PC-3 (cell line): Measurements from ENCODE around the gene LMAN2L. TPM values are rescaled to one million over a fixed set of nuclear protein-coding genes. Genes with fewer than 3 reads are reported as not detected.

ENCODE experiments used
- ATAC-seq: fragments of 200-7000 bp; cut with Tn5 transposase; 2 replicates; pipeline ENCODE4 v1.9.1; 2020; ENCODE audit warnings: mild to moderate bottlenecking, moderate library complexity
- BruUV-seq: library from RNA; stranded (reverse); fragments of 400-500 nt; replicated peaks from 2 replicates; lab custom pipeline; 2021; lab: Mats Ljungman, UMichigan
- CTCF ChIA-PET: fragments of 300-600 bp; sonication (Branson Sonifier 250); formaldehyde crosslinking; loops from one replicate; lab custom pipeline; 2022; ENCODE audit warnings: antibody characterized with exemption; lab: Charles Lee
- POLR2A ChIA-PET: fragments of 300-600 bp; sonication (Branson Sonifier 250); formaldehyde crosslinking; loops from one replicate; lab custom pipeline; 2022; ENCODE audit warnings: antibody characterized with exemption; ENCODE audit not compliant: unreplicated experiment; lab: Charles Lee
- DNase-seq: peaks from one replicate; pipeline ENCODE4 v3.0.0-alpha.2; 2015
- H2AFZ ChIP-seq: fragments of 300-600 bp; sonication (generic); 2 replicates; pipeline ENCODE4 v1.6.0; 2016; ENCODE audit warnings: antibody characterized with exemption, low read length
- H3F3A ChIP-seq: fragments of 300-600 bp; sonication (generic); one replicate; pipeline ENCODE4 v1.6.0; 2017; ENCODE audit warnings: antibody characterized with exemption, low read length, control low read depth, mild to moderate bottlenecking; ENCODE audit not compliant: unreplicated experiment
- H3K27ac ChIP-seq: fragments of 300-600 bp; sonication (generic); 2 replicates; pipeline ENCODE4 v1.5.1; 2016; ENCODE audit warnings: mild to moderate bottlenecking, low read length
- H3K27me3 ChIP-seq: fragments of 300-600 bp; sonication (generic); 2 replicates; pipeline ENCODE4 v1.6.1; 2016; ENCODE audit warnings: low read length, mixed read lengths
- H3K36me3 ChIP-seq: fragments of 300-600 bp; sonication (generic); 2 replicates; pipeline ENCODE4 v1.6.1; 2016; ENCODE audit warnings: low read depth, mixed run types, low read length, mixed read lengths
- H3K4me1 ChIP-seq: fragments of 300-600 bp; sonication (generic); 2 replicates; pipeline ENCODE4 v1.5.1; 2016; ENCODE audit warnings: low read length; ENCODE audit not compliant: insufficient read depth
- H3K4me2 ChIP-seq: fragments of 300-600 bp; sonication (generic); 2 replicates; pipeline ENCODE4 v1.6.0; 2016; ENCODE audit warnings: low read length
- H3K4me3 ChIP-seq: fragments of 300-600 bp; sonication (generic); 2 replicates; pipeline ENCODE4 v1.5.1; 2016; ENCODE audit warnings: mild to moderate bottlenecking, low read length, mixed read lengths
- H3K79me2 ChIP-seq: fragments of 300-600 bp; sonication (generic); 2 replicates; pipeline ENCODE4 v1.6.1; 2017; ENCODE audit warnings: low read length, mixed read lengths
- H3K9ac ChIP-seq: fragments of 300-600 bp; sonication (generic); 2 replicates; pipeline ENCODE4 v1.6.0; 2016; ENCODE audit warnings: mild to moderate bottlenecking, low read length
- H3K9me2 ChIP-seq: fragments of 300-600 bp; sonication (generic); replicated peaks from 2 replicates; pipeline ENCODE4 v1.6.1; 2016; ENCODE audit warnings: mixed run types, low read length, mixed read lengths
- H3K9me3 ChIP-seq: fragments of 300-600 bp; sonication (generic); 2 replicates; pipeline ENCODE4 v1.6.1; 2016; ENCODE audit warnings: low read length, mixed read lengths
- H4K20me1 ChIP-seq: fragments of 300-600 bp; sonication (generic); 2 replicates; pipeline ENCODE4 v1.6.1; 2016; ENCODE audit warnings: low read length, mixed read lengths
- EZH2 ChIP-seq: fragments of 300-600 bp; sonication (generic); IDR thresholded peaks from one replicate; pipeline ENCODE4 v1.6.1; 2017; ENCODE audit warnings: antibody characterized with exemption, mild to moderate bottlenecking, low read length; ENCODE audit not compliant: unreplicated experiment
- EZH2phosphoT487 ChIP-seq: fragments of 300-600 bp; sonication (generic); IDR thresholded peaks from 2 replicates; pipeline ENCODE4 v1.6.1; 2018; ENCODE audit warnings: mild to moderate bottlenecking, antibody characterized with exemption, low read length, borderline replicate concordance
- intact Hi-C: fragments of 100-400 bp; cut with micrococcal nuclease; formaldehyde crosslinking; loops from 2 replicates; pipeline ENCODE4 v1.9.0; 2023
- total RNA-seq: library from RNA; depleted of rRNA; stranded (reverse); fragments of >200 nt; gene quantifications from 2 replicates; pipeline ENCODE4 v1.2.3, GENCODE V29; 2014
- TF ChIP-seq, protein P1 (sequence below): fragments of 300-600 bp; sonication (generic); conservative IDR thresholded peaks from 2 replicates; pipeline ENCODE4 v1.5.1; 2017; ENCODE audit warnings: antibody characterized with exemption, low read depth, mild to moderate bottlenecking, low read length

LMAN2L gene
- total RNA-seq, 1 experiment from 2014 or later: 27.8 TPM

DNA sequence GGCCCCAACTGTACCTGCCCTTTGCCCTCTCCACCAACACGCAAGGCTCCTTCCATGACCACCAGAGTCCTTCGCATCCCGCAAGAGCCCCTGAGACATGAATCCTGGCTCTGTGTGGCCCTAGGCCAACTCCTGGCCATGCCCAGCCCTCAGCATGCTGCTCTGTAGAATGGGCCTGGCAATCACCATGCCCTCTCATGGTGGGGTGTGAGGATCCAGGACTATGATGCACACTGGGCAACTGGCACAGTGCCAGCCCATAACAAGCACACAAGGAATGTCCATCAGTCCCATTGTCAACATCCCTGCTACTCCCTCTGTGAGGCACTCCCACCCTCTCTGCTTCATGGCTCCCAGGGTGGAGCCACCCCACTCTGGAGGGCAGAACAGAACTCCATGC lies 52.6 kb downstream of the LMAN2L start:
- BruUV-seq: no TSS peak

GRCh38 chr2:96685577-96686459 lies 54.0 kb downstream of the LMAN2L start:
- no TSS peak for BruUV-seq
- no peaks in the 10 kb centered on the region for H4K20me1 ChIP-seq
- intact Hi-C loops: no loop called here
- H3F3A ChIP-seq: no peaks in the 10 kb centered on the region
- ChIA-PET POLR2A (no interaction called here), CTCF (no interaction called here)
- DNase-seq (no peak), ATAC-seq (no peak)
- H3K79me2 ChIP-seq: no peaks in the 10 kb centered on the region
- no peaks in the 10 kb centered on the region for H3K27me3 ChIP-seq
- H3K27ac ChIP-seq: no peak overlapping the region
- no peak overlapping the region for H3K4me3 ChIP-seq
- TF ChIP-seq EZH2 (no peak), EZH2phosphoT487 (no peak)
- TF ChIP-seq, protein P1, sequence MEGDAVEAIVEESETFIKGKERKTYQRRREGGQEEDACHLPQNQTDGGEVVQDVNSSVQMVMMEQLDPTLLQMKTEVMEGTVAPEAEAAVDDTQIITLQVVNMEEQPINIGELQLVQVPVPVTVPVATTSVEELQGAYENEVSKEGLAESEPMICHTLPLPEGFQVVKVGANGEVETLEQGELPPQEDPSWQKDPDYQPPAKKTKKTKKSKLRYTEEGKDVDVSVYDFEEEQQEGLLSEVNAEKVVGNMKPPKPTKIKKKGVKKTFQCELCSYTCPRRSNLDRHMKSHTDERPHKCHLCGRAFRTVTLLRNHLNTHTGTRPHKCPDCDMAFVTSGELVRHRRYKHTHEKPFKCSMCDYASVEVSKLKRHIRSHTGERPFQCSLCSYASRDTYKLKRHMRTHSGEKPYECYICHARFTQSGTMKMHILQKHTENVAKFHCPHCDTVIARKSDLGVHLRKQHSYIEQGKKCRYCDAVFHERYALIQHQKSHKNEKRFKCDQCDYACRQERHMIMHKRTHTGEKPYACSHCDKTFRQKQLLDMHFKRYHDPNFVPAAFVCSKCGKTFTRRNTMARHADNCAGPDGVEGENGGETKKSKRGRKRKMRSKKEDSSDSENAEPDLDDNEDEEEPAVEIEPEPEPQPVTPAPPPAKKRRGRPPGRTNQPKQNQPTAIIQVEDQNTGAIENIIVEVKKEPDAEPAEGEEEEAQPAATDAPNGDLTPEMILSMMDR: no peak
- H3K4me2 ChIP-seq: no peak overlapping the region
- H3K36me3 ChIP-seq: no peaks in the 10 kb centered on the region
- H3K9me3 ChIP-seq: no peaks in the 10 kb centered on the region
- H3K4me1 ChIP-seq: no peaks in the 10 kb centered on the region
- H2AFZ ChIP-seq: no peak overlapping the region
- no peaks in the 10 kb centered on the region for H3K9me2 ChIP-seq
- H3K9ac ChIP-seq: no peak overlapping the region

More for the DNA sequence above, 52.6 kb downstream of the LMAN2L start:
- H3K27me3 ChIP-seq: no peaks in the 10 kb centered on the region
- ATAC-seq (no peak), DNase-seq (no peak)
- no peaks in the 10 kb centered on the region for H3K36me3 ChIP-seq
- H3K4me1 ChIP-seq: no peaks in the 10 kb centered on the region
- H3K9ac ChIP-seq: no peak overlapping the region
- H3K4me3 ChIP-seq: no peak overlapping the region
- no peaks in the 10 kb centered on the region for H4K20me1 ChIP-seq
- H3K4me2 ChIP-seq: no peak overlapping the region
- no peaks in the 10 kb centered on the region for H3K9me3 ChIP-seq
- H3K9me2 ChIP-seq: no peaks in the 10 kb centered on the region
- CTCF ChIA-PET: no interaction called here
- no peak overlapping the region for H2AFZ ChIP-seq
- no peaks in the 10 kb centered on the region for H3K79me2 ChIP-seq
- POLR2A ChIA-PET: no interaction called here
- TF ChIP-seq EZH2phosphoT487 (no peak), EZH2 (no peak)
- TF ChIP-seq, protein P1: no peak
- H3K27ac ChIP-seq: no peak overlapping the region
- H3F3A ChIP-seq: no peaks in the 10 kb centered on the region
- intact Hi-C loops: no loop called here
